Thyroid gland (tissue), 4 donors: ENCODE data around the gene UNC13A. TPM values are rescaled to one million over a fixed set of nuclear protein-coding genes. Genes with fewer than 3 reads are reported as not detected.

Experiments used
- DNase-seq, 2 donors: peaks; one replicate each; pipeline ENCODE4 v3.0.0-alpha.2; 2019
- H3K27ac ChIP-seq, 3 donors: fragments of 200-600 bp; sonication (generic); 1 replicate in 2 of 3; 2 replicates in 1 of 3; pipeline ENCODE4 v1.5.1; 2016 to 2019; ENCODE audit warnings: mild to moderate bottlenecking in 1 of 3, moderate library complexity in 1 of 3
- H3K27me3 ChIP-seq: fragments of 200-600 bp; sonication (generic); one replicate; pipeline ENCODE4 v1.5.1; 2019
- H3K36me3 ChIP-seq, 2 donors: fragments of 200-600 bp; sonication (generic); one replicate each; pipeline ENCODE4 v1.5.1; 2016 to 2019
- H3K4me1 ChIP-seq, 2 donors: fragments of 200-600 bp; sonication (generic); one replicate each; pipeline ENCODE4 v1.5.1; 2017 to 2019
- H3K4me3 ChIP-seq, 3 donors: fragments of 200-600 bp; sonication (generic); replicated peaks in 1 of 3; 1 replicate in 2 of 3; 2 replicates in 1 of 3; pipeline ENCODE4 v1.5.1; 2016; ENCODE audit warnings: mild to moderate bottlenecking in 1 of 3
- H3K9me3 ChIP-seq: fragments of 200-600 bp; sonication (generic); one replicate; pipeline ENCODE4 v1.5.1; 2017
- POLR2A ChIP-seq, 2 donors: fragments of 450-650 bp; IDR thresholded peaks; one replicate each; pipeline ENCODE4 v1.6.1; 2017; ENCODE audit warnings: antibody characterized with exemption in 2 of 2, mild to moderate bottlenecking in 2 of 2, moderate library complexity in 1 of 2
- WGBS, 2 donors: methylation state at CpG; one replicate each; pipeline ENCODE4 v1.1.5; 2017; 5-methylcytosine and 5-hydroxymethylcytosine counted together
- intact Hi-C: fragments of 100-400 bp; cut with DNase I; formaldehyde crosslinking; loops from one replicate; pipeline ENCODE4 v1.15.1; 2023
- total RNA-seq, 4 donors: library from RNA; depleted of rRNA; stranded (reverse); fragments of >200 nt; gene quantifications; one replicate each; pipeline ENCODE4 v1.2.3, GENCODE V29; 2016
- TF ChIP-seq, protein P1 (sequence below), 6 experiments: fragments of 200-600 bp in 3 of 6; fragments of 450-650 bp in 3 of 6; sonication (generic) in 3 of 6; IDR thresholded peaks; one replicate each; pipeline ENCODE4 v1.5.1; 2016 to 2019; ENCODE audit warnings: antibody characterized with exemption in 6 of 6, mild to moderate bottlenecking in 2 of 6, inconsistent platforms in 1 of 6, moderate library complexity in 1 of 6

The UNC13A gene
- total RNA-seq, 4 donors from 2014 or later = under 0.01 to 2.7 (median 0.21) TPM

DNA sequence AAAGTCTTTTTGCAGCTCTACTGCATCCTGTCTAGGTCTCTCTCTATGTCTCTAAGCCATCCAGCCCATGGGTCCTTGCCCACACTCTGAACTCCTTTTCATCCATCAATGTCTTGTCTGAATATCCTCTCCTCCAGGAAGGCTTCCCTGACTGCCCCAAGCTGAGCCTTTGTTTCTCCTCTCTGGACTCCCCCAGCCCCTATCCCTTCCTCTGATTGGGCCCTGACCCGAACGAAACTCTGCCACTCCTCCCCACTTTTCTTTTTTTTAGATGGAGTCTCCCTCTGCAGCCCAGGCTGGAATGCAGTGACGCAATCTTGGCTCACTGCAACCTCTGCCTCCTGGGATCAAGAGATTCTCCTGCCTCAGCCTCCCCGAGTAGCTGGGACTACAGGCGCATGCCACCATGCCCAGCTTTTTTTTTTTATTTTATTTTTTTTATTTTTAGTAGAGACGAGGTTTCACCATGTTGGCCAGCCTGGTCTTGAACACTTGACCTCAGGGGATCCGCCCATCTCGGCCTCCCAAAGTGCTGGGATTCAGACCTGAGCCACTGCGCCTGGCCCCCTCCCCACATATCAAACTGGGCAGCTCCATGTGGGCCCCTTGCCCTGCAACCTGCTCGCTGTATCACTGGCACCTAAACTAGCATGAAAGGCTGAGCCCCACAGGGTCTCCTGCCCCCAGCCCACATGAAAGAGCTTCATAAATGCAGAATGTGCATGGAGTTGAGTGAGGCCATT is 870 bp upstream of the UNC13A start:
- Histone ChIP-seq H3K36me3 (no peaks in the 10 kb centered on the region), H3K27ac (no peak overlapping the region), H3K27me3 (peaks cover 11% of the 10 kb centered on the region), H3K4me1 (peaks cover 0 to 17% of the 10 kb centered on the region in 2 donors), H3K9me3 (no peaks in the 10 kb centered on the region), H3K4me3 (no peak overlapping the region)
- intact Hi-C loops = no loop called here
- 60 to 61% methylated on average over 10 of the region's 10 CpGs for WGBS, 2 donors
- DNase-seq = no peak
- TF ChIP-seq, protein P1, sequence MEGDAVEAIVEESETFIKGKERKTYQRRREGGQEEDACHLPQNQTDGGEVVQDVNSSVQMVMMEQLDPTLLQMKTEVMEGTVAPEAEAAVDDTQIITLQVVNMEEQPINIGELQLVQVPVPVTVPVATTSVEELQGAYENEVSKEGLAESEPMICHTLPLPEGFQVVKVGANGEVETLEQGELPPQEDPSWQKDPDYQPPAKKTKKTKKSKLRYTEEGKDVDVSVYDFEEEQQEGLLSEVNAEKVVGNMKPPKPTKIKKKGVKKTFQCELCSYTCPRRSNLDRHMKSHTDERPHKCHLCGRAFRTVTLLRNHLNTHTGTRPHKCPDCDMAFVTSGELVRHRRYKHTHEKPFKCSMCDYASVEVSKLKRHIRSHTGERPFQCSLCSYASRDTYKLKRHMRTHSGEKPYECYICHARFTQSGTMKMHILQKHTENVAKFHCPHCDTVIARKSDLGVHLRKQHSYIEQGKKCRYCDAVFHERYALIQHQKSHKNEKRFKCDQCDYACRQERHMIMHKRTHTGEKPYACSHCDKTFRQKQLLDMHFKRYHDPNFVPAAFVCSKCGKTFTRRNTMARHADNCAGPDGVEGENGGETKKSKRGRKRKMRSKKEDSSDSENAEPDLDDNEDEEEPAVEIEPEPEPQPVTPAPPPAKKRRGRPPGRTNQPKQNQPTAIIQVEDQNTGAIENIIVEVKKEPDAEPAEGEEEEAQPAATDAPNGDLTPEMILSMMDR (IDR thresholded peaks at IDR 0.05) = no peak
- no peak for TF ChIP-seq POLR2A (IDR thresholded peaks at IDR 0.05)

DNA sequence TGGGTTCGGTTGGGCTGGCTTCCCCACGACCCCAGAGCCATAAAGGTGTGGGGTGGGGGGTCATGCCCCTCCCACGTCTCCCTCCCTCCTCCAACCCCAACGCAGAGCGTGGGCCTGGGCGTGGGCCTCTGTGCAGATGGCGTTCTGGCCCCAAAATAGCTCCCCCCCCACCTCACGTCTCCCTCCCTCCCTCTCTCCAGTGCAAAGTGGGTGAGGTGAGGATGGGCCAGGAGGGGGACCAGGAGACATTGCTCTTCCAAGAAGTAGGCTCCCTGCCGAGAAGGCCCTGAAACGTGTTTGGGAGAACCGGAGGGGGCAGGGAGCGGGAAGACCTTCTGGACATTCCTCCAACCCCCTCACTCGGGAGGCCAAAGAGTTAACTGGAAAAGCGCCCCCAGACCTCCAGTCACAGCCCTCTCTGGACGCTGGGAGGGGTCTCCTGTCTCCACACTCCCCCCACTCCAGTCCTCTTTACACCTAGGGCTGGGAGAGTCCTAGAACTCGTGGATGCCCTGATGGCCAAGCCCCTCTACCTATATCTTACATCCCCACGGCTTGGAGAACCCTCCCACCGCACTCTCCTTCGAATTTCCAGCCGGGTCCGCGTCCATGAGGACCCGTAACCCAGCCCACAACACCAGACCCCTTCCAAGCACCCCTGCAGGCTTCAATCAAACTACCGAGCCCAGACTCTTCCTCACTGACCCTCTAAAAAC is 855 bp downstream of the UNC13A start:
- H3K27me3 ChIP-seq = peaks cover 11% of the 10 kb centered on the region
- no peak overlapping the region for H3K27ac ChIP-seq

DNA sequence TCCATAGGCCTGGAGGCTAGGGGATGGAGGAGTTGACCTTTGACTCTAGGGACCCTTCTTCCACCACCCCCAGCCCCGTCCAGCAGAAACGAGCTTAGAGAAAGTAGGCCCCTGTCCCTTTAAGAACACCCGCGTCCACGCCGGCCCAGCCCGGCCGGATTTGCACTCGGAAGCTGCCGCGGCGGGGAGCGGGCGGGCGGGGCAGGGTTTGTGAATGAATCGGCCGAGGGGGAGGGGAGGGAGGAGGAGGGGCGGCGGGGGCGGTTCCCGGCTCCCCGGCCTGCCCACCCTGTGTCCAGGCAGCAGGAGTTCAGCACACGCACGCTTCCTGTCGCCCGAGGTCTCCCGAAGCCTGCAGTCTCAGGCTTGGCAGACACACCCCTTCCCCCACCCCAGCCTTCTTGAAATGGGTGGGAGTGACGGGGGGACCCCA is 1.5 kb downstream of the UNC13A start:
- DNase-seq = peak in 1 of 2 donors; percentile 8

More for the DNA sequence above, 855 bp downstream of the UNC13A start:
- 5 to 6% methylated on average over 19 to 24 of the region's 24 CpGs for WGBS, 2 donors
- H3K4me1 ChIP-seq = peaks cover 0 to 17% of the 10 kb centered on the region in 2 donors
- no peak overlapping the region for H3K4me3 ChIP-seq
- H3K36me3 ChIP-seq = no peaks in the 10 kb centered on the region
- DNase-seq = no peak
- TF ChIP-seq, protein P1 (IDR thresholded peaks at IDR 0.05) = no peak
- TF ChIP-seq POLR2A (IDR thresholded peaks at IDR 0.05) = no peak
- H3K9me3 ChIP-seq = no peaks in the 10 kb centered on the region
- intact Hi-C loops = no loop called here

DNA sequence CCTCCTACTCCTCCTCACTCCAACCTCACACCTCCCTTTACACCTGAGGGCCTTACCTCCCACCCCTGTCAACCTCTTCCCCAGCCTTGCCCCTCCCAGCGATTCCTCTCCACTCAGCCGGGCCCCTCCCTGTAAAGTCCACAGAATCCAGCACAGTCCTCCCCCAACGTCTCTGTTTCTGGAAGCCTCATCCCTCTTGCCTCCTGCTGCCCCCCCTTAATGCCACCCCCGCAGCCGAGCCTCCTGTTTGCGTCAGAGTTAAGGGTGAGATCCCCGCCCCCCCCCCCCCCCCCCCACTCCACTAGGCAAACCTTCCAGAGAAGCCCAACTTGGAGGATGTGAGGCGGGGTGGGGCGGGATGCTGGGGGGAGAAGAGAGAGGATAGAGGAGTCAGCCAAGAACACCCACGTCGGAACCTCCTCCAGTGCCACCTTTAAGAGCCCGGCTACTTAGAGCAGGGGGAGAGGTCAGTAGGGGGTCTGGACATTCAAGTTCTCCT is 2.1 kb downstream of the UNC13A start:
- Histone ChIP-seq H3K27ac (no peak overlapping the region), H3K36me3 (no peaks in the 10 kb centered on the region), H3K9me3 (no peaks in the 10 kb centered on the region), H3K27me3 (peaks cover 11% of the 10 kb centered on the region), H3K4me1 (peaks cover 0 to 17% of the 10 kb centered on the region in 2 donors), H3K4me3 (no peak overlapping the region)
- intact Hi-C loops = no loop called here
- no peak for DNase-seq
- WGBS, 2 donors = 1 to 2% methylated on average over 10 of the region's 12 CpGs
- TF ChIP-seq, protein P1 (IDR thresholded peaks at IDR 0.05) = no peak
- no peak for TF ChIP-seq POLR2A (IDR thresholded peaks at IDR 0.05)

More for the DNA sequence above, 1.5 kb downstream of the UNC13A start:
- TF ChIP-seq POLR2A (IDR thresholded peaks at IDR 0.05) = no peak
- TF ChIP-seq, protein P1 (IDR thresholded peaks at IDR 0.05) = no peak
- Histone ChIP-seq H3K9me3 (no peaks in the 10 kb centered on the region), H3K27me3 (peaks cover 11% of the 10 kb centered on the region), H3K4me3 (no peak overlapping the region), H3K36me3 (no peaks in the 10 kb centered on the region), H3K27ac (no peak overlapping the region), H3K4me1 (peaks cover 0 to 17% of the 10 kb centered on the region in 2 donors)
- intact Hi-C loops = no loop called here
- WGBS, 2 donors = 0% methylated on average over 2 to 8 of the region's 28 CpGs
